Activated CD8-positive, alpha-beta memory T cell treated with anti-CD3 and anti-CD28 coated beads for 1 hour (primary cell): ENCODE results near the gene PCNP.
A peak's percentile ranks its signal among the peaks of the same experiment; 100 is the strongest.
"Not testable (repeated sequence)": the region's sequence is repeated elsewhere in the genome, so short reads cannot be mapped to it uniquely, and the experiment has no call there.

Experiments
- DNase-seq, 2 donors: peaks; one replicate each; pipeline ENCODE4 v3.0.0-alpha.2; 2020; ENCODE audit warnings: low read depth in 1 of 2; ENCODE audit errors: extremely low read depth in 1 of 2

Gene PCNP

GRCh38 chr3:101631098-101631796 lies 57.3 kb downstream of the PCNP start:
- no peak for DNase-seq

- DNase-seq = not testable (repeated sequence)
Observed at GRCh38 chr3:101631959-101632358, 58.0 kb downstream of the PCNP start.

- no peak for DNase-seq
Observed at GRCh38 chr3:101632586-101632985, 58.6 kb downstream of the PCNP start.

GRCh38 chr3:101633186-101633585 lies 59.2 kb downstream of the PCNP start:
- DNase-seq = no peak

- DNase-seq = no peak
Observed at GRCh38 chr3:101634591-101635196, 60.7 kb downstream of the PCNP start.

GRCh38 chr3:101635345-101635744 lies 61.4 kb downstream of the PCNP start:
- no peak for DNase-seq

GRCh38 chr3:101635954-101636798 lies 62.2 kb downstream of the PCNP start:
- peak; percentile 28 to 56 for DNase-seq

- DNase-seq = no peak
Observed at GRCh38 chr3:101637451-101637850, 63.5 kb downstream of the PCNP start.

- no peak for DNase-seq
Observed at GRCh38 chr3:101638261-101638745, 64.3 kb downstream of the PCNP start.

- DNase-seq = no peak
Observed at GRCh38 chr3:101639280-101639963, 65.4 kb downstream of the PCNP start.

- DNase-seq = no peak
Observed at GRCh38 chr3:101640256-101640655, 66.3 kb downstream of the PCNP start.

- DNase-seq = not testable (repeated sequence)
Observed at GRCh38 chr3:101641397-101642115, 67.6 kb downstream of the PCNP start.

- DNase-seq = no peak
Observed at GRCh38 chr3:101642441-101642840, 68.5 kb downstream of the PCNP start.

- DNase-seq = no peak
Observed at GRCh38 chr3:101643009-101643844, 69.2 kb downstream of the PCNP start.
